Stimulated activated CD8-positive, alpha-beta memory T cell treated with anti-CD3 and anti-CD28 coated beads, Interleukin-4, amount 100 ng/mL, for 24 hours (primary cell): ENCODE results near the gene DPPA2.
"Not testable (repeated sequence)": the region's sequence is repeated elsewhere in the genome, so short reads cannot be mapped to it uniquely, and the experiment has no call there.

Source experiments
- DNase-seq: peaks from one replicate; pipeline ENCODE4 v3.0.0-alpha.2; 2020; ENCODE audit warnings: low read depth

The DPPA2 gene, protein sequence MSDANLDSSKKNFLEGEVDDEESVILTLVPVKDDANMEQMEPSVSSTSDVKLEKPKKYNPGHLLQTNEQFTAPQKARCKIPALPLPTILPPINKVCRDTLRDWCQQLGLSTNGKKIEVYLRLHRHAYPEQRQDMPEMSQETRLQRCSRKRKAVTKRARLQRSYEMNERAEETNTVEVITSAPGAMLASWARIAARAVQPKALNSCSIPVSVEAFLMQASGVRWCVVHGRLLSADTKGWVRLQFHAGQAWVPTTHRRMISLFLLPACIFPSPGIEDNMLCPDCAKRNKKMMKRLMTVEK

DNA sequence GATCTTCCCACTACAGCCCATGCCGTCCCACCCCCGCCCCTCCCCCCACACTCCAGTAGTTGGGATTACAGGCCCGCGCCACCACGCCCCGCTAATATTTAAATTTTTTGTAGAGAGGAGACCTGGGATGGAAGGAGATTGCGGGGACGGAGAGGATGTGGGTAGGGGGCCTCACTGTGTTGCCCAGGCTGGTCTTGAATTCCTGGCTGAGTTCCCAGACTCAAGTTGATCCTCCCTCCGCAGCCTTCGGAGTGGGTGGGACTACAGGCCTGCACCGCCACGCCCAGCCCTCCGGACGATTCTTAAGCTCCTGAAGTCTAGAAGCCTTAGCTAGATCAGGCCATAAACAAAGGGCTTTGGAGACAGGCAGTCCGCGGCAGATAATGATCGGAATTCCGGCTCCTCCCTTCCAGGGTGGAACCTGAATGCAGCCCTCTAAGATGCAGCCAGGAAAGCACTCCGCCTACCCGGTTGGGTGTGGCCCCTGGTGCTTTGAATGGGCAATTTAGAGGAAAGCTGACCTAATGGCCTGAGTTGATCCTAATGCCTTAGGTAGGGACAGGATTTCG is at the start of gene DPPA2:
Gene DPPA2 (minus strand): TSS at position 356 of the 569 bp plus-strand sequence. CDS start 1,975 bp downstream, outside the sequence.
- no peak for DNase-seq

DNA sequence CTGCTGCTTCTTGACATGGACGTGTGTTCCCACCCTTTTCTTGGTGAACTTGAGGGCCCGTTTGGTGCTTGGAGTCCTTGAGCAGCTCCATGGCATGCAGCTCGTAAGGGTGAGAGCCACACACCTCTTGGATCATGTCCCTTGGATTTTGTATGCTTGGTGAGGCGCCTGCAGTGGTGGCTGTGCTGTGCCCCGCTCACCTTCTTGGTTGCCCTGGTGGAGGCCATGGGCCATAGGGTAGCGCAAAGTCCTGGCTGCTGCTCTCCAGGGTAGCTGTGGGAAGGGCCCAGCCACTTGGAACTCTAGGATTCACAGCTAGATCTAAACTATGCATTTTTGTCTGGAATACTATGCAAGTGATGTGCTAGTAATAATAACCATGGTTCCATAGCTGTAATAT is 47.8 kb upstream of the DPPA2 start:
- DNase-seq: no peak

DNA sequence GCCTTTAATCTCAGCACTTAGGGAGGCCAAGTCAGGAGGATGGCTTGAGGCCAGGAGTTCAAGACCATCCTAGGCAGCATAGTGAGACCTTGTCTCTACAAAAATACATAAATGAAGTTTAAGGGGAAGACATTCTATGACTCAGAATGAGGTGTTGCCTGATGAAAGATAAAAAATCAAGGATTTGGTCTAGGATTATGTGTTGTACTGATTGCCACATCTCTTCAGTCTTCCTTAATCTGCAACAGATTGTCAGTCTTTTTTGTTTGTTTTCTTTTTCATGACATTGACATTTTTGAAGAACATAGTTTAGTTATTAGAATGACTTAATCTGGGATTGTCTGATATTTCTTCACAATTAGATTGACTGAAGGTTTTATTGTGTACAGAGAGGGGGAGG is 47.3 kb upstream of the DPPA2 start:
- DNase-seq: no peak

DNA sequence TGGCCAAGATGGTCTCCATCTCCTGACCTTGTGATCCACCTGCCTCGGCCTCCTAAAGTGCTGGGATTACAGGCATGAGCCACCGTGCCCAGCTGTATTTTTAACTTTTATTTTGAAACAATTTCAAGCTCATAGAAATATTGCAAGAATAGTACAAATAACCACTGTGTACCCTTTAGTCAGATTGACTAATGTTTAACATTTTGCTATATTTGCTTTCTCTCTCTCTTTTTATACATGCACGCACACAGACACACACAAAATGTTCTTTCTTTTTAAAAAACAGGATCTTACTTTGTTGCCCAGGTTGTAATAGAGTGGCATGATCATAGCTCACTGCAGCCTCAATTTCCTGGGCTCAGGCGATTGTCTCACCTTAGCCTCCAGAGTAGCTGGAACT is 46.5 kb upstream of the DPPA2 start:
- DNase-seq: no peak

DNA sequence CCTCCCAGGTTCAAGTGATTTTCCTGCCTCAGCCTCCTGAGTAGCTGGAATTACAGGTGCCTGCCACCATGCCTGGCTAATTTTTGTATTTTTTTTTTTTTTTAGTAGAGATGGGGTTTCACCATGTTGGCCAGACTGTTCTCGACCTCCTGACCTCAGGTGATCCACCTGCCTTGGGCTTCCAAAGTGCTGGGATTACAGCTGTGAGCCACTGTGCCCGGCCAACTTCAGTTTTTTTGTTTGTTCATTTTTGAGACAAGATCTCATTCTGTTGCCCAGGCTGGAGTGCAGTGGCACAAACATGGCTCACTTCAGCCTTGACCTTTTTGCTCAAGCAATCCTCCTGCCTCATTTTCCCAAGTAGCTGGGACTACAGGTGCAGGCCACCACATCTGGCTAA is 42.5 kb upstream of the DPPA2 start:
- not testable (repeated sequence) for DNase-seq

DNA sequence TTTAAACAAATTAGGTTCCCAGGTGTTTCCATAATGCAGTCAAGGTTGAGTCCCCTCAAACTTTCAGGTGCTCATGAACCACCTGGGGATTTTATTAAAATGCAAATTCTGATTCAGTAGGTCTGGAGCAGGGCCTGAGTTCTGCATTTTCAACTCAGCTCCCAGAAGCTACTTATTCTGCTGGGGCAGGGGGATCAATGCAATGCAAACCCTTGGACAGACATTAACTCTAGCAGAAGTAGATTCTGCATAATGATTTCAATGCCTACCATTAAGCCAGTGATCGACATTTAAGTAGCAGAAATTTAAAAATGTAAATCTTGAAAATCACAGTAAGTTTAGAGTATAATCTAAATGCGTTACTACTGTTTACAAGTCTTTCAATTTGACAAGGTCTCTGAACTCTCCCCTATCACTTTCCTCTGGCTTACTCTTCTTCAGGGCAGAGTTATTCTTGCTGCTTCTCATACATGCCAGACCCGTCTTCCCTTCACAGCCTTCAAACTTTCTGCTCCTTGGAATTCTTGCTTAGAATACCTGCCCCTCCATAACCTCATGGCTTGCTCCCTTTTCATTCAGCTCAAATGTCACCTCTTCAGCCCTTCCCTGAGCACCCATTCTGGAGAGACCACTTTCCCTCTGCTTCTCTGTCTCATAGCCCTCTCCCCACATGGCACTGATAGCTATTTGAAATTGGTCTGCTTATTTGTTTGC is 40.3 kb upstream of the DPPA2 start:
- DNase-seq: no peak

DNA sequence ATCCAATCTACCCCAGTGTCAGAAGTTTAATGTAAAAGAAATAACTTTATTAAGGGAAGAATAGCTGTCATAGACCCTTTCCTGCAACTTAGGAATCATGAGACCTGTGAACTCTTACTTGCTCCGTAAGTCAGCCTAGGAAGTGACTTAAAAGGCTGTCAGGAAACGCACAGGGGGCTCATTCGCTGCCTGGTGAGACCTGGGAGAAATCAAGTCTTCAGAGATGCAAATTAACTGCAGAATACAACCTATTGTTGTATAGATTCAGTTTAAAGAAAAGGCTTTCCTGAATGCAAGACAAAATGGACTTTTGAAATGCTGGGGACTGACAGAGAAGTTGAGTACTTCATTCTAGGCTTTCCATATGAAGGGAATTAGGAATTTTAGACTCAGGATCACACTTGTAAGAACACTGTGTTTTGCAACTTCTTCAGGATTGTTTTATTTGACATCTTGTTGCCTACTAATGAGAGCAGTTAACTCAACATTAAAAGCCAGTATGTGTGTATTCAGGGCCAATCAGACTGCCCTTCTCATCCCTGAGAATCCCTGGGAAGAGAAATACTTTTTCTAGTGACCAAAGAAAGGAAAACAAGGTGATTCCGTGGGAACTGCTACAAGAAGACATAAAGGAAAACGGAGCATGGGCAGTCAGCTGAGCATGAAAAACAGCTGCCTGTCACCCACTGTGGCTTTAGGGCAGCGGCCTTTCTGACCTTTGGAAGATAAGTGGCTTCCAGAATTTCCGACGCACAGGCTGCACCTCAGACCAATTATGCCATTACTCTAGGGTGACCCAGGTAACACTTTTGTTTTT is 39.5 kb upstream of the DPPA2 start:
- DNase-seq: no peak

DNA sequence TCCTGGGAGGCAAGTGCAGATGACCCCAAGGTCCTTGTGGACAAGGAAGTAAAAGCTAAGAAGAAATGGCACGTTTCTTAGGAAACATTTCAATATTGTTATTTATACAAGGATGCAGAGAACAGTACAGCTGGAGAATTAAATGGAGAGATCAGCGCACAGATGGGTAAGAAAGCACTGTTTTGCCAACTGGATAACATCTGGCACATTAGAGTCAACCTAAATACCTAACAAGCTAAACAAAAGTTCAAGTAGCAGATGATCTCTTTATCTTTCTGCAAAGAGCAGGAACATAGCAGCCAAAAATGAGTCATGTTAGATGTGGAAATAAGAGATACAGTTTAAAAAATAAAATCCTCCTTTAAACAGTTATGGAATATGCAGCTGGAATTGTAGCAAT is 36.7 kb upstream of the DPPA2 start:
- no peak for DNase-seq

DNA sequence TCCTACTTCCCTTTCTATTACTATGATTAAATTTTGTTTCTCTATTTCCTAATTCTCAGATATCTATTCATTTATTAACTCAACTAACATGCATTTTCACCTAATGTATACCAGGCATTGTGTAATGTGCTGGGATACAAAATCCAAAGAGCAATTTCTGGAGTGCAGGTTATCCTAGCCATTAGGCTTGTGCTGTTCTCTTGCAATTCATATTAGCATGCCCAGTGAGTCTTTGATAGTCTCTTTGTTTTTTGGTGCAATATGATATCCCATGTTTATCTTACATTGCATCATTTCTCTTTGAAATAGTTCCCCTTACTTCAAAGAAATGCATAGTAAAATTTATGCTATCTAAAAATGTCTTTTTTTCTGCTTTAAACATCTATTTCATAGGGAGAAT is 34.9 kb upstream of the DPPA2 start:
- DNase-seq: no peak

DNA sequence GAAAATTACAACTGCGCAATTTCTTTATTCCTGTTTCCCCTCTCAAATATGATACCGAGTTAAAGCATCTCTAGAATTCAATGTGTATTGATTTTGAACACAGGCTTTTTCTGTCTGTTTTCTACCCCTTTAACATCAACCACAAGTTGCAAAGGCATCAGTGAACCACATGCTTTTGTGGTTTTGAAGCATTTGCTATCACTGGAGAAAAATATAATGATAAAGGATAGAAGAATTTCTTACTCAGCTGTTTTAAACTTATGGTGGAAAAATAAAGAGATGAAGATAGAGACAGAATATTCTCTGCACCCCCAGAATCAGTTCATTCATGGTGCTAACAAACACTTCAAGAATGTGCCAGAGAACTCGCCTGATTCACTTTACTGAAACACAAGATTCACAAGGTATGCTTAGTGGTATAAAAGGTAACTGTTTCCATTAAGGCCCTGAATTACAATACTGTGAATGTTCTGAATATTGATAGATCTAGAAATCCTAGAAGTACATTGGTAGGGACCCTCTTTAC is 30.5 kb upstream of the DPPA2 start:
- no peak for DNase-seq

DNA sequence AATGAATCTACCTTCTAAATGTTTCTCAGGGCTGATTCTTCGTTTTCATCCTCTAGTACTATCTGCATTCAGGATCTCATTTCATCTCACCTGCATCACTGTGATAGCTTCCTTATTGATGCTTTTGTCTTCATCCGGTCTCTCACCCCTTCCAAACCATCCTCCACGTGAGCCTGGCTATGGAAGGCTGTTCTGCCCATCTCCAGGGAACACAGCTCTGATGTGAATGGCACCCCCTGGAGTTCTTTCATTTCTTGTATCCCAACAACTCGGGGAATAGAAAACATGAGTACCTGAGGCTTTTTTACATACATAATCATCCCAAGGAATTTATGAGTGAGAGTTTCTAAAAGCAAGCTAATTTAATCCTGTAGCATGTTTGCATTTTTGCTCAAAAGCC is 29.8 kb upstream of the DPPA2 start:
- no peak for DNase-seq

DNA sequence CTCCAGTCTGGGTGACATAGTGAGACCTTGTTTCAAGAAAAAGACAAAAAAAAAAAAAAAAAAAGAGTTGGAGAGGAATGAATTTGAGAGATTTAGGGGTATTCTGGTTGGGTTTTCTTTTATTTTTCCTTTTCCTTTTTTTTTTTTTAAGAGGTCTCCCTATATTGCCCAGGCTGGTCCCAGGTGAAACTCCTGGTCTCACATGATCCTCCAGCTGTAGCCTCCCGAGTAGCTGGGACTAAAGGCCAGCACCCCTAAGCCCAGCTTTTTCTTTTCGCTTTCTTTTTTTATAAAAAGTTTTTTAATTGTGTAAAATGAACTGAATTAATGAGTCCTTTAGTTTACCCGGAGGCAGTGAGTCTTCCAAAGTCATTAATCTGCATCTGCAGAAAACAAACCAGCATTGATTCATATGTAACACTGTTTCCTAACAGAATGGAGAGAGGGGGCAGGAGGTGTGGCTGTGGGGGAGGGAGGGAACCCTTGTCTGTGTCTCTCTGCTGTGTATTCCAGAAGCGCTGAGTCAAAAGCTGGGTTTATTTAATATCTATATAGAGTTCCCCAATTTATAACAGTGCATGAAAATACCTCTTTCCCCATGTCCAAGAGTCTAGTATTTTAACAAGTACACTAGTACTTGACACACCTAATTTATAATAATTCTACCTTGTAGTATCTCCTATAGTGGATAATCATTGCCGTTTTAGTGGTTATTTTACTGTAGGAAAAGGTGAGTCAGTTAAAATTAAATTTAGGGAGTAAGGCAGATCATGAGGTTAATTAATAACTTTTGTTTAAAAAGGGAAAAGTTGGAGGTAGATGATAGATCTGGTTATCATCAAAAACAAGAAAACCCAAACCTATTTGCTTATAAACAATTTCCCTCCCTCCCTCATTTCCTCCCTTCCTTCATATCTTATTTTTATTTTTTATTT is 23.7 kb upstream of the DPPA2 start:
- DNase-seq: no peak

DNA sequence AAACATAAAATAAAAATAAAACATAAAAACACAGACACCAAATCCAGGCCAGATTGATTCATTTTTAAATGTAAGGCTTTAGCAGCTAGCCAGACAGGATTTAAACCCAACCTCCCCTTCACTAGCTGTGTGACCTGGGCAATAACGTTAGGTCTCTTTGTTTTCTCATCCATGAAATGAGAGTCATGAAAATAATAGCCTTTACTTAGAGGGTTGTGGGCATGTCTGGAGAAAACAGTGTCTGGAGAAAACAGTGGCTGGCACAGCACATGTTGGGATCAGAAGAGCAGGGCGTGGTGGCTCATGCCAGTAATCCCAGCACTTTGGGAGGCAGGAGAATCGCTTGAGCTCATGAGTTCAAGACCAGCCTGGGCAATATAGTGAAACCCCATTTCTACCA is 22.9 kb upstream of the DPPA2 start:
- no peak for DNase-seq

DNA sequence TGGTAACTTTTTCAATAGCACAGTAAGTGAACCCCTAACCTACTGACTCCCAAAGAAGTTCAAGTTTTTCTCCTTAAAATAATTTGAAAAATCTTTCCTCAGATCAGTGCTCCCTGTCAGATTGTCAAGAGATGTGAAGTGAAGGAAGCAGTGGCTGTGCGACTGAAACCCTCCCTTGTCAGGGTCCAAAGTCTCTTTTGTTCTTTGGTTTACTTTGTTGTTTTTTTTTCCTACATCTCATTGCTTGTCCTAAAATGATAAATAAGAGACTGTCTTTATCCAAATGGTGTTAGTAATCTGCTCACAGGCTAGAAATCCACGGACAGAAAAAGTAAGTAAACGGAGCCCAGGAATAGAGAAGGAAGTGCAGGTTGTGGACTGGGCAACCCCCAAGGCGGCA is 22.0 kb upstream of the DPPA2 start:
- no peak for DNase-seq

DNA sequence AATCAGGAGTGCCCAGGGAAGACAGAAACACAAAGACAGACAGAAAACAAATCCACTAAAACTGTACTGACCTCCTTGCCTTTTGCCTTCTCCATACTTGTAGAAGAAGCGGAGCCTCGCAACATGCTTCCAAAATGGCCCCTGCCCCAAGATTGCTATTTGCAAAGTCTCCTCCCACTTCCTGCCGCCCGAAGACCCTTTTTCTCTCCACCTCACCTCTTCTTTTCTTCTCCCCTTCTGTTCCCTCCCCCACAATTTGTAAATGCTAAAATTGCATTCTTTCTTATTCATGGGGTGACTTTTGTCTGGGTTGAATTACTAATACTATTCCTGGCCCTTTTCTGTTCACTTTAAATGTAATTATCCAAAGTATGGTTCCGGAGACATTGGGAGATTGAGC is 21.1 kb upstream of the DPPA2 start, which contains the start of gene DPPA4:
Gene DPPA4 (minus strand): TSS at position 154 of the 400 bp plus-strand sequence. CDS start 29 bp downstream, at position 125.
- DNase-seq: no peak

DNA sequence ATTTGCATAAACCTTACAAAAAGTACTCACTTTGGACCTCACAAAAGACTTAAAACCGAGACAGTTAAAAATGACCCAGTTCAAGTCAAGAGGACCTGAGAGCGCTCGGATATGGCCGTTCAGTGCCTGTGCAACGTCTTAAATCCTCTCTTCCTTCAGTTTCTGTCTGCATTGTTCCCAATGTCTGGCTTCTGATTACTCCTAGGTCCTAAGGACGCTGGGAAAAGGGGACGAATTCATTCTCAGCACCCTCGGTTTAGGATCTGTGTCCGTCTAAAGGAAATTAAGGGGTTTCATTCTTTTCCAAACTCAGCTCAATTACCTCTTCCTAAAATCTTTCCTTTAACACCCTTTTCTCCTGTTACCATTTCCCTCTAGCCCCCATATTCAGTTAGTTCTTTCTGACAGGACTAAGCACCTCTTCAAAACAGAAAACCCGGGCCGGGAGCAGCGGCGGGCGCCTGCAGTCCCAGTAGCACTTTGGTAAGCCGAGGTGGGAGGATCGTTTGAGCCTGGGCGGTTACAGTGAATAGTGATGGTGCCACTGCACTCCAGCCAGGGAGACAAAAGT is 20.1 kb upstream of the DPPA2 start:
- peak; percentile 2 for DNase-seq

DNA sequence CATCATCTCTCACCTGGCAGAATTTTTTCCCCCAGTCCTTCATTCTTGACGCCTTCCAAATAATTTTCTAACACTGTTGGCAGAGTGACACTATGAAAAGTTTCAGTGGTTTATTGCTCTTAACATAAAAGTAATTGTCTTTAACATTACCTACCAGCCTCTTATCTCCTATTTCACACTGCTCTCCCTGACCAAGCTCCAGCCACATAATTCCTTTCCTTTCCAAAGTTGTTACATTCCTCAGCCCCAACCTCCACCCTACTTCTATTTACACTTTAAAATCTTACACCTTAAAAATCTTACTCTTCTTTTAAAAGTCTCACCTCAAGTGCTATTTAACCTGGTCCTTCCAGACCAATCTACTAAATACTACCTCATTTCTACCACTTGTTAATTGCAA is 18.3 kb upstream of the DPPA2 start:
- no peak for DNase-seq

DNA sequence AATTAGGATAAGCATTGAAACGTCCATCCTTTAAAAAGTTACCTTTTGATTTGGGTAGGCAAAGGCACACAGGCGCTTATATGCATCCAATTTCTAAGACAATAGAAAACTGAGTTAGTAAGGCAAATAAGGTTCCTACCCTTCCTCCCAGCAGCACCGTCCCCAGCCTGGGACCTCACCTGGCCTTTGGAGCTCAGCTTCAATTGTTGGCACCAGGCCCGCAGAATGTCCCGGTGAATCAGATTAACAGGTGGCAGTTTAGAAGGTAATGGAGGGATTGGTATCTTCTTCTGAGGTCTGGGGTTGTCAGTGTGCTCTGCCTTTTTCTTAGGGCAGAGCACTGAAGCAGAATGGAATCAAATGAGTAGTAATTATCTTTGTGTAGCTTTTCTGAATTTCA is 15.4 kb upstream of the DPPA2 start:
- DNase-seq: no peak

DNA sequence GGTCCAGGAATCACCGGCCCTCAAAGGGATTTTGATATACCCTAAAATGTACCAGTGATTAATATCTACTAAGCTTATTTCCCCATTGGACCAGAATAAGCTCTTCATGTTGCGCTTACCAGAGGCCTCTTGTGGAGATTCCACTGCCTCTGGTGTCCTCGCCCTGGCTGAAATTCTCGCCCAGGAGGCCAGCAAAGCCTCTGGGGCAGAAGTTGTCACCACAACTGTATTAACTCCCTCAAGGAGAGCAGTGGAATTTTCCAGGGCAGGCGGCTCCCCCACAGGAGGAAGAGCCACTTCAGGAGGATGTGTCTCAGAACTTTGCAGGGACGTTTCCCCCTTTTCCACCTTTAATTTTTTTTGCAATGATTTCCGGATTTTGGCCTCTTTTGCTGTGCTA is 14.1 kb upstream of the DPPA2 start:
- DNase-seq: no peak

DNA sequence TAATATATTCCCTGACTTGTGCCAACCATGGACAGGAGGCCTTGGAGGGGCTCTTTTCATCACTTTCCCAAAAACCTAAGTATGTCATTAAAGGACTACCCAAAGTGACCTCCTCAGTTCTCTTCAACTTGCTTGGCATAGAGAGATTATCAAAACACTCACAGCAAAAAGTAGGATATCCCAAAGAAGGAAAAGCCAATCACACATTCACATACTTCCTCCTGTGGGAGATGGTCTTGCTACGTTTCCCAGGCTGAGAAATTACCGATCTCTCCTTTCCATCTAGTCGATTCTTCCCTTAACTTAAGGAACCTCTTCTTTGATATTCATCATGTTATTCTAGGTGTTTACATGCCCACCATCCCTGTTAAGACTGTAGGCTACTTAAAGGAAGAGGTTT is 11.9 kb upstream of the DPPA2 start:
- no peak for DNase-seq

DNA sequence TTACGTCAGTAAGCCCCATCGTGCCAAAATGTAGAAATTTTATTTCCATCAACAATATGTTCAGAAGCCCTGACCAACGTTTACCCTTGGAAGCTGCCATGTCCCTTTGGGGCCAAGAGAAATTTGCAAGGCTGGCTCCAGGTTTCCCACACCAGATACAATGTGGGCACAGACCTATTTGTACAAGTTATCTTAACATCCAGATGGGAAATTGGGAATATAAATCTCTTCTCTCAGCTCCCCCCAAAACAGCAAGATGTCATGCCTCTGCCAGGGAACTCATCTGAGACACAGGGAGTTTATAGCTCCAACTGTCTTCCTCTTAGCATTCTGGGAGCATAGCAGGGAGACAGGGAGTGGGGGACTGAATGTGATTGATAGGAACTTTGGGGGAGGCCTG is 9.3 kb upstream of the DPPA2 start:
- no peak for DNase-seq
